ENCODE data around the gene CBX3. TPM values are rescaled to one million over a fixed set of nuclear protein-coding genes. Genes with fewer than 3 reads are reported as not detected.

The CBX3 gene
- total and polyA plus RNA-seq, 2 experiments from 2014 or later: 236 to 249 TPM

DNA sequence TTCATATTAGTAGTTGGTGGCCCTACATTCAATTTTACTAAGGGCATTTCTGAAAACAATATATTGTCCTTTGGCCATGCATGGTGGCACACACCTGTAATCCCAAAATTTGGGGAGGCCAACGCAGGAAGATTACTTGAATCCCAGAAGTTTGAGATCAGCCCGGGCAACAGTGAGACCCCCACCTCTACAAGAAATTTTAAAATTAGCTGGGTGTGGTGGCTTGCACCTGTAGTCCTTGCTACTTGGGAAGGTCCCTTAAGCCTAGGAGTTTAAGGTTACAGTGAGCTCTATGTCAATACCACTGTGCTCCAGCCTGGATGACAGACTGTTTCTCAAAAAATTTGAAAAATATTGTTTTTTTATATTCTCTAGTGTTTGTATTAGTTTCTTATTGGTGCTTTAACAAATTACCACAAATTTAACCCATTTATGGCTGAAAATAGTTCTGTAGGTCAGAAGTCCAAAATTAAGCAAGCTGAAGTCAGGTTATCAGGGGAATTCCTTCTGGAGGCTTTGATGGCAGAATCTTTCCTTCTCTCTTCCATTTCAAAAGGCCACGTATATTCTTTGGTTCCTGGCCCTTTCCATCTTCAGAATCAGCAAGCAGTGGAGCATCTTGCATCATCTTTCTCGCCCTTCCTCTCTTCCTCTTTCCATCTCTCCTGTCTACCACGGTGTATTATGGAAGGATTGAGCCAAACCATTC lies 12.4 kb downstream of the CBX3 start (continued):
- TF ChIP-seq, protein P1, sequence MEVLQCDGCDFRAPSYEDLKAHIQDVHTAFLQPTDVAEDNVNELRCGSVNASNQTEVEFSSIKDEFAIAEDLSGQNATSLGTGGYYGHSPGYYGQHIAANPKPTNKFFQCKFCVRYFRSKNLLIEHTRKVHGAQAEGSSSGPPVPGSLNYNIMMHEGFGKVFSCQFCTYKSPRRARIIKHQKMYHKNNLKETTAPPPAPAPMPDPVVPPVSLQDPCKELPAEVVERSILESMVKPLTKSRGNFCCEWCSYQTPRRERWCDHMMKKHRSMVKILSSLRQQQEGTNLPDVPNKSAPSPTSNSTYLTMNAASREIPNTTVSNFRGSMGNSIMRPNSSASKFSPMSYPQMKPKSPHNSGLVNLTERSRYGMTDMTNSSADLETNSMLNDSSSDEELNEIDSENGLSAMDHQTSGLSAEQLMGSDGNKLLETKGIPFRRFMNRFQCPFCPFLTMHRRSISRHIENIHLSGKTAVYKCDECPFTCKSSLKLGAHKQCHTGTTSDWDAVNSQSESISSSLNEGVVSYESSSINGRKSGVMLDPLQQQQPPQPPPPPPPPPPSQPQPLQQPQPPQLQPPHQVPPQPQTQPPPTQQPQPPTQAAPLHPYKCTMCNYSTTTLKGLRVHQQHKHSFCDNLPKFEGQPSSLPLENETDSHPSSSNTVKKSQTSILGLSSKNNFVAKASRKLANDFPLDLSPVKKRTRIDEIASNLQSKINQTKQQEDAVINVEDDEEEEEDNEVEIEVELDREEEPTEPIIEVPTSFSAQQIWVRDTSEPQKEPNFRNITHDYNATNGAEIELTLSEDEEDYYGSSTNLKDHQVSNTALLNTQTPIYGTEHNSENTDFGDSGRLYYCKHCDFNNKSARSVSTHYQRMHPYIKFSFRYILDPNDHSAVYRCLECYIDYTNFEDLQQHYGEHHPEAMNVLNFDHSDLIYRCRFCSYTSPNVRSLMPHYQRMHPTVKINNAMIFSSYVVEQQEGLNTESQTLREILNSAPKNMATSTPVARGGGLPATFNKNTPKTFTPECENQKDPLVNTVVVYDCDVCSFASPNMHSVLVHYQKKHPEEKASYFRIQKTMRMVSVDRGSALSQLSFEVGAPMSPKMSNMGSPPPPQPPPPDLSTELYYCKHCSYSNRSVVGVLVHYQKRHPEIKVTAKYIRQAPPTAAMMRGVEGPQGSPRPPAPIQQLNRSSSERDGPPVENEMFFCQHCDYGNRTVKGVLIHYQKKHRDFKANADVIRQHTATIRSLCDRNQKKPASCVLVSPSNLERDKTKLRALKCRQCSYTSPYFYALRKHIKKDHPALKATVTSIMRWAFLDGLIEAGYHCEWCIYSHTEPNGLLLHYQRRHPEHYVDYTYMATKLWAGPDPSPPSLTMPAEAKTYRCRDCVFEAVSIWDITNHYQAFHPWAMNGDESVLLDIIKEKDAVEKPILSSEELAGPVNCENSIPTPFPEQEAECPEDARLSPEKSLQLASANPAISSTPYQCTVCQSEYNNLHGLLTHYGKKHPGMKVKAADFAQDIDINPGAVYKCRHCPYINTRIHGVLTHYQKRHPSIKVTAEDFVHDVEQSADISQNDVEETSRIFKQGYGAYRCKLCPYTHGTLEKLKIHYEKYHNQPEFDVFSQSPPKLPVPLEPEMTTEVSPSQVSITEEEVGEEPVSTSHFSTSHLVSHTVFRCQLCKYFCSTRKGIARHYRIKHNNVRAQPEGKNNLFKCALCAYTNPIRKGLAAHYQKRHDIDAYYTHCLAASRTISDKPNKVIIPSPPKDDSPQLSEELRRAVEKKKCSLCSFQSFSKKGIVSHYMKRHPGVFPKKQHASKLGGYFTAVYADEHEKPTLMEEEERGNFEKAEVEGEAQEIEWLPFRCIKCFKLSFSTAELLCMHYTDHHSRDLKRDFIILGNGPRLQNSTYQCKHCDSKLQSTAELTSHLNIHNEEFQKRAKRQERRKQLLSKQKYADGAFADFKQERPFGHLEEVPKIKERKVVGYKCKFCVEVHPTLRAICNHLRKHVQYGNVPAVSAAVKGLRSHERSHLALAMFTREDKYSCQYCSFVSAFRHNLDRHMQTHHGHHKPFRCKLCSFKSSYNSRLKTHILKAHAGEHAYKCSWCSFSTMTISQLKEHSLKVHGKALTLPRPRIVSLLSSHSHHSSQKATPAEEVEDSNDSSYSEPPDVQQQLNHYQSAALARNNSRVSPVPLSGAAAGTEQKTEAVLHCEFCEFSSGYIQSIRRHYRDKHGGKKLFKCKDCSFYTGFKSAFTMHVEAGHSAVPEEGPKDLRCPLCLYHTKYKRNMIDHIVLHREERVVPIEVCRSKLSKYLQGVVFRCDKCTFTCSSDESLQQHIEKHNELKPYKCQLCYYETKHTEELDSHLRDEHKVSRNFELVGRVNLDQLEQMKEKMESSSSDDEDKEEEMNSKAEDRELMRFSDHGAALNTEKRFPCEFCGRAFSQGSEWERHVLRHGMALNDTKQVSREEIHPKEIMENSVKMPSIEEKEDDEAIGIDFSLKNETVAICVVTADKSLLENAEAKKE (CRISPR knock-in tag; IDR thresholded peaks at IDR 0.05): no peak
- no peak for TF ChIP-seq EZH2 (IDR thresholded peaks at IDR 0.05; ENCODE audit: low read depth, unreplicated experiment)
- TF ChIP-seq ZNF114 (CRISPR knock-in tag; IDR thresholded peaks at IDR 0.05): no peak
- TF ChIP-seq, protein P2, sequence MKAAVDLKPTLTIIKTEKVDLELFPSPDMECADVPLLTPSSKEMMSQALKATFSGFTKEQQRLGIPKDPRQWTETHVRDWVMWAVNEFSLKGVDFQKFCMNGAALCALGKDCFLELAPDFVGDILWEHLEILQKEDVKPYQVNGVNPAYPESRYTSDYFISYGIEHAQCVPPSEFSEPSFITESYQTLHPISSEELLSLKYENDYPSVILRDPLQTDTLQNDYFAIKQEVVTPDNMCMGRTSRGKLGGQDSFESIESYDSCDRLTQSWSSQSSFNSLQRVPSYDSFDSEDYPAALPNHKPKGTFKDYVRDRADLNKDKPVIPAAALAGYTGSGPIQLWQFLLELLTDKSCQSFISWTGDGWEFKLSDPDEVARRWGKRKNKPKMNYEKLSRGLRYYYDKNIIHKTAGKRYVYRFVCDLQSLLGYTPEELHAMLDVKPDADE (IDR thresholded peaks at IDR 0.05): no peak

DNA sequence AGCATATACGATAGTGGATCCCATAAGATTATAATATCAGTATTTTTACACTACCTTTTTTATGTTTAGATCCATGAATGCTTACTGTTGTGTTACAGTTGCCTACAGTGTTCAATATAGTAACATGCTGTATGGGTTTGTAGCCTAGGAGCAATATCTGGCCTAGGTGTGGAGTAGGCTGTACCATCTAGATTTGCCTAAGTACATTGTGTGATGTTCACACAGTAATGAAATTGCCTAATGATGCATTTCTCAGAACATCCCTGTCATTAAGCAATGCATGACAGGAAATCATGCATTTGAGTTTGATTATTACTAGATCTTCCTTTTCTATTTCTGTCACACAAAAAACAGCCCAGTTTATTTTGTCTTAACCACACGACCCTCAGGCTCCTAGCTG lies 14.5 kb downstream of the CBX3 start:
- H3K27ac Mint-ChIP-seq: no peak overlapping the region
- DNase-seq (ENCODE audit: low spot score) (no peak), ATAC-seq (no peak)
- Histone ChIP-seq H3K36me3 (ENCODE audit: insufficient read depth) (peaks cover 8% of the 10 kb centered on the region; the same call in 1 of the 2 replicates), H3K4me1 (ENCODE audit: insufficient read depth) (peaks cover 20% of the 10 kb centered on the region), H3K4me3 (no peak overlapping the region), H3F3A (replicated peaks; ENCODE audit: low read depth) (peaks cover 8% of the 10 kb centered on the region; the same call in 1 of the 2 replicates), H3K79me2 (replicated peaks; ENCODE audit: insufficient read depth) (no peaks in the 10 kb centered on the region; the same call in 1 of the 2 replicates), H3K27me3 (ENCODE audit: insufficient read depth) (no peaks in the 10 kb centered on the region), H4K20me1 (replicated peaks; ENCODE audit: insufficient read depth) (0 out of 2 replicates have a peak, but pooled peaks cover 2% of the 10 kb centered on the region), H2AFZ (no peak overlapping the region), H3K9me2 (ENCODE audit: insufficient read depth) (no peaks in the 10 kb centered on the region), H3K27ac (ENCODE audit: low read depth) (no peak overlapping the region), H3K4me2 (no peak overlapping the region)
- peaks cover 9% of the 10 kb centered on the region; the same call in 2 of the 3 replicates for H3K4me1 Mint-ChIP-seq
- no peaks in the 10 kb centered on the region for H3K9me3 Mint-ChIP-seq
- H3K36me3 Mint-ChIP-seq (ENCODE audit: low read depth): peaks cover 33% of the 10 kb centered on the region
- peaks cover 12% of the 10 kb centered on the region for H3K27me3 Mint-ChIP-seq (ENCODE audit: insufficient read depth, low read depth, poor library complexity)
- H3K4me3 Mint-ChIP-seq: no peak overlapping the region
- TF ChIP-seq JUNB (IDR thresholded peaks at IDR 0.05; ENCODE audit: unreplicated experiment) (no peak), STAT1 (IDR thresholded peaks at IDR 0.05; ENCODE audit: unreplicated experiment) (no peak), POLR2AphosphoS5 (IDR thresholded peaks at IDR 0.05; ENCODE audit: low read depth) (no peak), CREB1 (CRISPR knock-in tag; IDR thresholded peaks at IDR 0.05; ENCODE audit: low read depth) (no peak), NANOG (IDR thresholded peaks at IDR 0.05; ENCODE audit: borderline replicate concordance) (no peak), ZNF114 (CRISPR knock-in tag; IDR thresholded peaks at IDR 0.05) (no peak)
- TF ChIP-seq, protein P3, sequence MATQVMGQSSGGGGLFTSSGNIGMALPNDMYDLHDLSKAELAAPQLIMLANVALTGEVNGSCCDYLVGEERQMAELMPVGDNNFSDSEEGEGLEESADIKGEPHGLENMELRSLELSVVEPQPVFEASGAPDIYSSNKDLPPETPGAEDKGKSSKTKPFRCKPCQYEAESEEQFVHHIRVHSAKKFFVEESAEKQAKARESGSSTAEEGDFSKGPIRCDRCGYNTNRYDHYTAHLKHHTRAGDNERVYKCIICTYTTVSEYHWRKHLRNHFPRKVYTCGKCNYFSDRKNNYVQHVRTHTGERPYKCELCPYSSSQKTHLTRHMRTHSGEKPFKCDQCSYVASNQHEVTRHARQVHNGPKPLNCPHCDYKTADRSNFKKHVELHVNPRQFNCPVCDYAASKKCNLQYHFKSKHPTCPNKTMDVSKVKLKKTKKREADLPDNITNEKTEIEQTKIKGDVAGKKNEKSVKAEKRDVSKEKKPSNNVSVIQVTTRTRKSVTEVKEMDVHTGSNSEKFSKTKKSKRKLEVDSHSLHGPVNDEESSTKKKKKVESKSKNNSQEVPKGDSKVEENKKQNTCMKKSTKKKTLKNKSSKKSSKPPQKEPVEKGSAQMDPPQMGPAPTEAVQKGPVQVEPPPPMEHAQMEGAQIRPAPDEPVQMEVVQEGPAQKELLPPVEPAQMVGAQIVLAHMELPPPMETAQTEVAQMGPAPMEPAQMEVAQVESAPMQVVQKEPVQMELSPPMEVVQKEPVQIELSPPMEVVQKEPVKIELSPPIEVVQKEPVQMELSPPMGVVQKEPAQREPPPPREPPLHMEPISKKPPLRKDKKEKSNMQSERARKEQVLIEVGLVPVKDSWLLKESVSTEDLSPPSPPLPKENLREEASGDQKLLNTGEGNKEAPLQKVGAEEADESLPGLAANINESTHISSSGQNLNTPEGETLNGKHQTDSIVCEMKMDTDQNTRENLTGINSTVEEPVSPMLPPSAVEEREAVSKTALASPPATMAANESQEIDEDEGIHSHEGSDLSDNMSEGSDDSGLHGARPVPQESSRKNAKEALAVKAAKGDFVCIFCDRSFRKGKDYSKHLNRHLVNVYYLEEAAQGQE (IDR thresholded peaks at IDR 0.05; ENCODE audit: unreplicated experiment): no peak
- TF ChIP-seq, protein P4, sequence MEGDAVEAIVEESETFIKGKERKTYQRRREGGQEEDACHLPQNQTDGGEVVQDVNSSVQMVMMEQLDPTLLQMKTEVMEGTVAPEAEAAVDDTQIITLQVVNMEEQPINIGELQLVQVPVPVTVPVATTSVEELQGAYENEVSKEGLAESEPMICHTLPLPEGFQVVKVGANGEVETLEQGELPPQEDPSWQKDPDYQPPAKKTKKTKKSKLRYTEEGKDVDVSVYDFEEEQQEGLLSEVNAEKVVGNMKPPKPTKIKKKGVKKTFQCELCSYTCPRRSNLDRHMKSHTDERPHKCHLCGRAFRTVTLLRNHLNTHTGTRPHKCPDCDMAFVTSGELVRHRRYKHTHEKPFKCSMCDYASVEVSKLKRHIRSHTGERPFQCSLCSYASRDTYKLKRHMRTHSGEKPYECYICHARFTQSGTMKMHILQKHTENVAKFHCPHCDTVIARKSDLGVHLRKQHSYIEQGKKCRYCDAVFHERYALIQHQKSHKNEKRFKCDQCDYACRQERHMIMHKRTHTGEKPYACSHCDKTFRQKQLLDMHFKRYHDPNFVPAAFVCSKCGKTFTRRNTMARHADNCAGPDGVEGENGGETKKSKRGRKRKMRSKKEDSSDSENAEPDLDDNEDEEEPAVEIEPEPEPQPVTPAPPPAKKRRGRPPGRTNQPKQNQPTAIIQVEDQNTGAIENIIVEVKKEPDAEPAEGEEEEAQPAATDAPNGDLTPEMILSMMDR (conservative IDR thresholded peaks at IDR 0.05; ENCODE audit: low read depth in 2 of 2): no peak

Measured in GM23338 (cell line).